LNCaP clone FGC (cell line): Measurements from ENCODE around the gene BBS7.

Source experiments
- DNase-seq: peaks from one replicate; pipeline ENCODE4 v3.0.0-alpha.2; 2011; ENCODE audit warnings: low read depth
- H3K4me3 ChIP-seq: 2 replicates; pipeline ENCODE4 v1.5.1; 2011; ENCODE audit warnings: mild to moderate bottlenecking, low read depth, low read length, control low read depth
- TF ChIP-seq, protein P1 (sequence below): IDR thresholded peaks from 2 replicates; pipeline ENCODE4 v1.5.1; 2012; ENCODE audit warnings: mild to moderate bottlenecking; ENCODE audit not compliant: control insufficient read depth, insufficient read depth; ENCODE audit errors: extremely low read depth

BBS7 gene

DNA sequence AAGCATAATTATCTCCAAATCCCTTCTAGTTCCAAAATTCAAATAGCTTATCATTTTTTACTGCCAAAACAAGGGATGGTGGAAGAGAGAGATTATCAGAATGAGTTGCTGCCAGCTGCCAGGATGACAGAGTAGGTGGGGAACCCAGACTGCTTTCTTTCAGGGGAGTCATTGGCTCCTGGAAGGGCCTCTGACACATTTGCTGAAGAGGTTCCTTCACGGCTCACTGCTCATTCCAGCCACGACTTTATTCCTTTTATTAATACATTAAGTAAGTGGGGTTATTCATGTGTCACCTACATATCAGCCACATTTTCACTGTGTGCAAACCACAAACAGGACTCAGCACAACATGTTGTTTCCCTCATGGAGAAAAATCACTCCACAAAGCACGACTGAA is 92.6 kb downstream of the BBS7 start:
- TF ChIP-seq, protein P1, sequence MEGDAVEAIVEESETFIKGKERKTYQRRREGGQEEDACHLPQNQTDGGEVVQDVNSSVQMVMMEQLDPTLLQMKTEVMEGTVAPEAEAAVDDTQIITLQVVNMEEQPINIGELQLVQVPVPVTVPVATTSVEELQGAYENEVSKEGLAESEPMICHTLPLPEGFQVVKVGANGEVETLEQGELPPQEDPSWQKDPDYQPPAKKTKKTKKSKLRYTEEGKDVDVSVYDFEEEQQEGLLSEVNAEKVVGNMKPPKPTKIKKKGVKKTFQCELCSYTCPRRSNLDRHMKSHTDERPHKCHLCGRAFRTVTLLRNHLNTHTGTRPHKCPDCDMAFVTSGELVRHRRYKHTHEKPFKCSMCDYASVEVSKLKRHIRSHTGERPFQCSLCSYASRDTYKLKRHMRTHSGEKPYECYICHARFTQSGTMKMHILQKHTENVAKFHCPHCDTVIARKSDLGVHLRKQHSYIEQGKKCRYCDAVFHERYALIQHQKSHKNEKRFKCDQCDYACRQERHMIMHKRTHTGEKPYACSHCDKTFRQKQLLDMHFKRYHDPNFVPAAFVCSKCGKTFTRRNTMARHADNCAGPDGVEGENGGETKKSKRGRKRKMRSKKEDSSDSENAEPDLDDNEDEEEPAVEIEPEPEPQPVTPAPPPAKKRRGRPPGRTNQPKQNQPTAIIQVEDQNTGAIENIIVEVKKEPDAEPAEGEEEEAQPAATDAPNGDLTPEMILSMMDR, result no peak
- DNase-seq, result no peak
- H3K4me3 ChIP-seq, result no peak overlapping the region

- TF ChIP-seq, protein P1, result no peak
- no peak for DNase-seq
- H3K4me3 ChIP-seq, result no peak overlapping the region
Observed at GRCh38 chr4:121776610-121777401, 93.5 kb downstream of the BBS7 start.
